HG02852 (cell line): ENCODE results near the gene STEAP1.
A peak's percentile ranks its signal among the peaks of the same experiment; 100 is the strongest.
"Not testable (repeated sequence)": the region's sequence is repeated elsewhere in the genome, so short reads cannot be mapped to it uniquely, and the experiment has no call there.

Source experiments
- ATAC-seq: cut with Tn5 transposase; IDR thresholded peaks from one replicate; pipeline ENCODE4 v1.9.1; 2021; ENCODE audit warnings: mild to moderate bottlenecking, moderate library complexity; ENCODE audit not compliant: unreplicated experiment

STEAP1 gene

GRCh38 chr7:90153943-90154771 is at the start of gene STEAP1:
TSS of gene STEAP1 (plus strand) at chr7:90154469. CDS start at chr7:90159789, 5,320 bp downstream.
- peak; percentile 97 for ATAC-seq

DNA sequence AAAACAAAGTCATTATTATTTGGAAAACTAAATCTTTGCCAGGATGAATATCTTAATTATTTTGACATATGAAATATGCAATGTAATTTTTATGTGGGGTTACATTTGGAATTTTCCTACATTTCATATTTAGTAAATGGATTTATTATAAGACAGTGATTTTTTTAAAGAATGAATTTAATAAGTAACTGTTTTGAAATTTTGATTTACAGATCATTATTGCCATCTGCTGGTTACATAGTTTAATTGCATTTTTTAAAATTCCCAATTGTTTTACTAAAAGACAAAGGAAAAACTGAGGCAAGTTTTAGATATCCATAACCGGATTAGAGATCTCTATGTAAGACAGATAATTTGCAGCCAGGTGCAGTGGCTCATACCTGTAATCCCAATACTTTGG is 39.3 kb upstream of the STEAP1 start:
- not testable (repeated sequence) for ATAC-seq

DNA sequence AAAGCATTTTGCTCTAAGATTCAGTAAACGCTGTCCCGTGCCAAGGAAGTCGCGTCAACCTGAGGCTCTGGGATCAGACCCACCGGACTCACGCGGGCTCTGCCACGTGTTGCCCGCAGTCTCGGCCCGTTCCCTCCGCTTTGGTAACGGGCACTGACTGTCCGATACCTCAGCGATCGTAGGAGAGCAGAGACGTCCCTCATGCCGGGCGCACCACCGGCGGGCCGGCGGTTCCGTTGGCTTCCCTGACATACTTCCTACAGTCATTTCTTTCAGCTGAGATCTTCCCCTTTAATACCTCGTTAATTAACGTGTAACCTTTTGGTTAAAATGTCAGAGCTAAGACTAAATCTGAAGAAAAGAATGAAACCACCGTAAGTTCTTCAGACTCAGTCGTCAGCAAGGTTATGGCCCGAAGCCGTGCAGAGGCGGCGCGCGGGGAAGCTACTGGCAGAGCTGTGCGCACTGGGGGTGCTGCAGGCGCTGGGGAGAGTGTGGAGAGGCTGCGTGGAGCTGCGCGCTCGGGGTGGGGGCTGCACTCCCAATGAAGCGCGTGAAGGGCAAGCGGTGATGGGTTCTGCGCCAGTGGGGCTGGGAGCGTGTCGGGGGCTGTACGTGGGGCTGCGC is 35.6 kb upstream of the STEAP1 start:
- not testable (repeated sequence) for ATAC-seq

DNA sequence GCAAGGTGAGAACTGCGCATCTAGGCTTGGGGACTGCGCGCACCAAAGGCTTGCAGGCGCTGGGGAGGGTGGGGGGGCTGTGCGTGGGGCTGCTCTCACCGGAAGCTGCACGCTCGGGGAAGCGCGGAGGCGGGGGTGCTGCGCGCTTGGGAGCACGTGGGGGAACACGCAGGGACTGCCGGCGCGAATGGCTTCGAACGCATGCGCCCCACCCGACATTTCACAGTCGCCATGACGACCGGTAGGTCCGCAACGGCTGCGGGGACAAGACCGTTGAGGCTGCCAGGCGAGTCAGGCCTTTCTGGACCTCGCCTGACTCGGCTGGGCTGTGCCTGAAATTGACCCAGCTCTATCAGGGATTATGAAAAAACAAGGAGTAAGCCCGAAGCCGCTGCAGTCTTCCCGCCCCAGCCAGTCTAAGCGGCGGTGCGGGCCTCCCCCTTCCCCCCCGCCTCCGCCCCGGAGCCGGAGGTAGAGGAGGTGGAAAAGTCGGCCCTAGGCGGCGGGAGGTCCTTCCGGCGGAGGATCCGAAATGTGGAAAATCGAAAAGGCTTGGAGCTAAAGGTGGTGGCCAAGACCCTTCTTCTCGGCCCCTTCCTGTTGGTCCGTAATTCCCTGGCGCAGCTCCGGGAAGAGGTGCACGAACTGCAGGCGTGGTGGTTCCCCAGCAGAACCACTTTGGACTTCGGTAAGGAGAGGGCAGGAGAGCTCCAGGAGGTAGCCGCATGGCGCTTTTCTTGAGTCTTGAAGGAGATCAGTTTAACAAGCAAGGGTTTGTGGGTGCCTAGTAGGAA is 34.9 kb upstream of the STEAP1 start:
- no peak for ATAC-seq

DNA sequence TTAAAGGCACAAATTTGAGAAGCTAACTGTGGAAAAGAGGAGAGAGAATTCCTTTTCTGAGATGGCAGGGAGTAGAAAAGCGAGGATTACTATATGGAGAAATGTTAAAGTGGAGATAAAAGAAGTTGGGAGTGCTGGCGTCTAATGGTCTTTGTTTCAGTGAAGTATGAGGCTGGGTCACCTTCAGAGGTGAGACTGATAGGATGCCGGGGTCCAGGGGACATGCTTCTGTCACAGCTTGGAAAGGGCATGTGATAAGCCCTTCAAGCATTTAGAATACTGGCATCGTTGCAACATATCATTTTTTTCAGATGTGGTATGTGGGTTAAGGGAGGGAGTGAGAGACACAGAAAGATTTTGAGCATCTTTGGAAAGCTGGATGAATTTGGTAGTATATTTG is 34.1 kb upstream of the STEAP1 start:
- ATAC-seq, result not testable (repeated sequence)

GRCh38 chr7:90131746-90132145 is 22.5 kb upstream of the STEAP1 start:
- ATAC-seq, result not testable (repeated sequence)

DNA sequence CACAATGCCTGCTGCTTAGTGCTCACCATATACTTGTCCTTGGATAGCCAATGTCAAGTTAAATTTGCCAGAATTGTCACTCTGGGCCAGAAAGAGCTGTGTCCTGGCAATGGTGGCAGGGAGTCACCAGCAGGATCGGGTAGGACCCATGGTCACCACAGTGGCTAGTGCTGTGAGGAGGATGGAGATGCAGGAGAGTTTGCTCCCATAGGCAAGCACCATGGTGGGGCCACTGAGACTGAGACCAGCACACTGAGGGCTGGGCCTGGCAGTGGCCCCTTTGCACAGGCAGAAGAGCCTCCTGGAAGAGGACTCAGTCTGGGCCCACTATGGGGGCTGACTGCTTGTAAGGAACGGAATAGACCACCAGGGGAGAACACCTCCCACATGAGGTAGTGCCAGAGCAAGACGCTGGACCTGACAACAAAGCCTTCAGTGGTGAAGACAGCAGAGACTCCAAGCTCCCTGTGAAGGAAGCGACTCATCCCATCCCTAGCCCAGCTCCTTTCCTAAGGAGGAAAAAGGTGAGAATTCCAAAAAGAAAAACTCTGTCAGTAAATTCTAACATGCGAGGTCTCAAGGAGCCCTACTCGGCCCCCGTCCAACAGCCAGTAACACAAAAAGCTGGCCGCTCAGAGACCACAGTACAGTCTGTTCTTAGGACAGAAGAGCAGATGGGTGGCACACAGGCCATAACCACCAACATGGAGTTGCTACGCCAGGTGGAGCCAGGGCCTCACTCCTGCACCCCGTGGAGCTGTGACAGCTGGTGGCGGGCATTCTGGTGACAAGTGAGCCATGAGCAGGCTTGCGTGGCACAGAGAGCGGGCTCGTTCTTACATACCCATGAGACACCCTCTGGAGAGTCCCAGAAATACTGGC is 6.9 kb upstream of the STEAP1 start:
- not testable (repeated sequence) for ATAC-seq

- ATAC-seq, result peak; percentile 30
These were observed 4.8 kb upstream of the STEAP1 start for GRCh38 chr7:90149428-90149827.

DNA sequence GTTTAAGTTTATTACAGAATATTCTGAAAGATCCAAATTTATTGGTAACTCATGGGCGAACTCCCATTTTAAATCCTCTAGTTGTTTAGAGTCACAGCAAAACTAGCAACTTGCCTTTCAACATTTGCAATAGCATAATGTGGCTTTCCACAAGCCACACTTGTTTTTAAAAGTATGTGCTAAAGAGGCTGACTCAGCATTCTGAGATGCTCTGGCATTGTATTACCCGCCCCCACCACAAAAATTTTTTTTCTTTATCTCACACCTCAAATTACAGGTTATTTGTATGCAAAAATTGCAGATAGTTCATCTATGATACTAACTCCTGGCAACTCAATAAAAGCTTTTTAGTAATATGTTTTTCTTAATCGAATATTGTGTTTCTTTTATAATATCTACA is 2.4 kb upstream of the STEAP1 start:
- not testable (repeated sequence) for ATAC-seq

GRCh38 chr7:90152642-90153253 is 1.5 kb upstream of the STEAP1 start:
- not testable (repeated sequence) for ATAC-seq

GRCh38 chr7:90155206-90155605 is 937 bp downstream of the STEAP1 start:
- no peak for ATAC-seq

DNA sequence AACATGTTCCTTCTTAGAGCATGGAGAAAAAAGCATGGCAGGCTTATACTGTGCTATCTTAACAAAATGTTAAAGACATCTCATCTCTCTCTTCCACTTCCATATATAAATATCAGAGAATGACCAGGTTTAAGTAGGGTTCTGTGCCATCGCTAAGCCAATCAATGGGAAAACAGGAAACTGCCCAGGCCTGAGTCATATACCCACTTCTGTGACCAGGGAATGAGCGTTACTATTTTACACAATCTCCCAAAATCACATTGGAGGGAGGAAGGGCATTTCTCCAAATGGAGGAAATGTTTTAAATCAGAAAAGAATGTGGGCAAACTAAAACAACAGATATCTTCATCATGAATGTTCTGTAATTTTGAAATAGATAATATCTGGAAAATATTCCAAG is 3.1 kb downstream of the STEAP1 start:
- not testable (repeated sequence) for ATAC-seq

GRCh38 chr7:90157761-90158350 is 3.6 kb downstream of the STEAP1 start:
- not testable (repeated sequence) for ATAC-seq

GRCh38 chr7:90163534-90163933 is 9.3 kb downstream of the STEAP1 start:
- no peak for ATAC-seq

GRCh38 chr7:90165724-90166123 is 11.5 kb downstream of the STEAP1 start:
- ATAC-seq, result no peak

GRCh38 chr7:90166153-90166552 is 11.9 kb downstream of the STEAP1 start:
- no peak for ATAC-seq

- ATAC-seq, result no peak
These were observed 13.1 kb downstream of the STEAP1 start for GRCh38 chr7:90167361-90167760.

- ATAC-seq, result no peak
These were observed 15.6 kb downstream of the STEAP1 start for GRCh38 chr7:90169891-90170290.

DNA sequence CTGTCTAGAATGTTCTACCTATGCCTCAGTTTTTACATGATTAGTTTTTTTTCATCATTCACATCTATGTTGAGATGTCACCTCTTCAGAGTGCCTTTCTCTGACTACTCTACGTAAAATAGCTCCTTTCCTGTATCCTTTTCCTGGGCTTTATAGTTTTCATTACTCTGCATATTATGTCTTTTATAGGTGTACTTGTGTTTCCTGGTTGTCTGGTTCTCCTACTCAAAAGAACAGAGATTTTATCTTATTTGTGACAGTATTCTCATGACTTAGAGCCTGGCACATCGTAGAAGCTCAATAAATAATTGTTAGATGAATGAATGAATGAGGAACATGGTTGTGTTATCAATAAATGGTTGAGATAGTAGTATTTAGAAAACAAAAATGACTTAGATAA is 17.9 kb downstream of the STEAP1 start:
- no peak for ATAC-seq

GRCh38 chr7:90172624-90173023 is 18.4 kb downstream of the STEAP1 start:
- ATAC-seq, result no peak
